HepG2 (cell line): ENCODE measurements around the gene VPS13D. TPM values are rescaled to one million over a fixed set of nuclear protein-coding genes. Genes with fewer than 3 reads are reported as not detected.

Source experiments
- ATAC-seq: fragments of 200-7000 bp; cut with Tn5 transposase; 3 replicates; pipeline ENCODE4 v1.9.1; 2020; ENCODE audit warnings: mild to moderate bottlenecking, moderate library complexity
- BruUV-seq: library from RNA; stranded (reverse); fragments of 400-500 nt; replicated peaks from 2 replicates; lab custom pipeline; 2021; lab: Mats Ljungman, UMichigan
- CTCF ChIA-PET: fragments of 300-600 bp; formaldehyde crosslinking; extraction: SDS; loops from one replicate; lab custom pipeline; 2021; ENCODE audit warnings: low total read pairs, inconsistent platforms, low intra/inter-chr PET ratio; lab: Yijun Ruan, JAX
- POLR2A ChIA-PET: fragments of 350-600 bp; sonication (Branson Sonifier 250); formaldehyde crosslinking; loops from one replicate; lab custom pipeline; 2020; ENCODE audit warnings: antibody characterized with exemption, inconsistent platforms; lab: Yijun Ruan, JAX
- DNase-seq: peaks from one replicate; pipeline ENCODE4 v3.0.0-alpha.2; 2015; ENCODE audit warnings: low spot score
- FAIRE-seq: peaks from 3 replicates; lab custom pipeline; 2011; peaks lifted over from hg19 to GRCh38; lab: Jason Lieb, UNC
- H2AFZ ChIP-seq: one replicate; pipeline ENCODE4 v1.6.1; 2011; ENCODE audit warnings: low read length, inconsistent platforms
- H3K27ac ChIP-seq: fragments of 300-600 bp; 3 replicates; pipeline ENCODE4 v1.8.0; 2011; ENCODE audit warnings: mixed run types, mild to moderate bottlenecking, mixed read lengths, low read length, inconsistent platforms; ENCODE audit not compliant: insufficient read depth; ENCODE audit errors: extremely low read length
- H3K27me3 ChIP-seq, 2 experiments: fragments of 200-600 bp in 1 of 2; 2 replicates in 1 of 2; 3 replicates in 1 of 2; pipeline versions ENCODE4 v1.6.0 to v1.8.0; 2011; ENCODE audit warnings: low read length in 2 of 2, mild to moderate bottlenecking in 2 of 2, moderate library complexity in 2 of 2, inconsistent platforms in 1 of 2; ENCODE audit not compliant: insufficient read depth in 2 of 2, control insufficient read depth in 1 of 2
- H3K36me3 ChIP-seq, 2 experiments: fragments of 200-600 bp in 1 of 2; replicated peaks in 1 of 2; 2 replicates in 1 of 2; 3 replicates in 1 of 2; pipeline versions ENCODE4 v1.5.1 to v1.8.0; 2011; ENCODE audit warnings: low read length in 2 of 2, inconsistent platforms in 1 of 2; ENCODE audit not compliant: insufficient read depth in 2 of 2, control insufficient read depth in 1 of 2
- H3K4me1 ChIP-seq: 2 replicates; pipeline ENCODE4 v1.5.1; 2012; ENCODE audit warnings: low read length, inconsistent platforms; ENCODE audit not compliant: insufficient read depth
- H3K4me2 ChIP-seq: 2 replicates; pipeline ENCODE4 v1.6.0; 2011; ENCODE audit warnings: low read depth, low read length, inconsistent platforms
- H3K4me3 ChIP-seq, 3 experiments: fragments of 200-600 bp in 1 of 3; sonication (generic), shearing (Covaris generic) in 1 of 3; replicated peaks in 1 of 3; 2 replicates each; pipeline ENCODE4 v1.5.1; 2011 to 2016; ENCODE audit warnings: low read length in 3 of 3, inconsistent platforms in 2 of 3, low read depth in 2 of 3, mild to moderate bottlenecking in 2 of 3, control low read depth in 1 of 3, mixed read lengths in 1 of 3; ENCODE audit not compliant: insufficient read depth in 1 of 3
- H3K79me2 ChIP-seq: one replicate; pipeline ENCODE4 v1.6.1; 2011; ENCODE audit warnings: low read length, inconsistent platforms; ENCODE audit not compliant: insufficient read depth
- H3K9ac ChIP-seq: 2 replicates; pipeline ENCODE4 v1.6.0; 2011; ENCODE audit warnings: mild to moderate bottlenecking, low read depth, low read length, inconsistent platforms; ENCODE audit not compliant: insufficient read depth
- H3K9me3 ChIP-seq: 2 replicates; pipeline ENCODE4 v1.5.1; 2012; ENCODE audit warnings: mild to moderate bottlenecking, low read length
- H4K20me1 ChIP-seq: 2 replicates; pipeline ENCODE4 v1.6.0; 2011; ENCODE audit warnings: inconsistent platforms, mild to moderate bottlenecking, low read length, moderate library complexity; ENCODE audit not compliant: insufficient read depth
- CSRNP2 ChIP-seq: sonication (generic); formaldehyde crosslinking; conservative IDR thresholded peaks from 2 replicates; pipeline ENCODE4 v1.8.0; 2022; ENCODE audit warnings: low read depth, missing genetic modification reagents
- FOSL2 ChIP-seq: sonication (generic); formaldehyde crosslinking; IDR thresholded peaks from 2 replicates; pipeline ENCODE4 v1.4.0; 2020; ENCODE audit warnings: missing genetic modification reagents
- KMT2A ChIP-seq: sonication (generic); formaldehyde crosslinking; IDR thresholded peaks from 2 replicates; pipeline ENCODE4 v1.4.0; 2020; ENCODE audit warnings: missing genetic modification reagents
- MTA3 ChIP-seq: sonication (generic); formaldehyde crosslinking; IDR thresholded peaks from 2 replicates; pipeline ENCODE4 v1.4.0; 2020; ENCODE audit warnings: missing genetic modification reagents
- SAP130 ChIP-seq: IDR thresholded peaks from 2 replicates; pipeline ENCODE4 v1.6.1; 2016; ENCODE audit warnings: low read depth
- SYNCRIP ChIP-seq: fragments of 200-400 bp; formaldehyde crosslinking; IDR thresholded peaks from 2 replicates; pipeline ENCODE4 v1.6.1; 2018; ENCODE audit warnings: mild to moderate bottlenecking, low read depth, low read length; ENCODE audit not compliant: insufficient read depth
- ZFP36L2 ChIP-seq: sonication (generic); formaldehyde crosslinking; IDR thresholded peaks from 2 replicates; pipeline ENCODE4 v1.4.0; 2020; ENCODE audit warnings: missing genetic modification reagents
- ZNF207 ChIP-seq: fragments of 450-650 bp; IDR thresholded peaks from 2 replicates; pipeline ENCODE4 v1.6.1; 2016; ENCODE audit warnings: antibody characterized with exemption, borderline replicate concordance
- ZNF570 ChIP-seq: sonication (generic); formaldehyde crosslinking; IDR thresholded peaks from 2 replicates; pipeline ENCODE4 v1.4.0; 2020; ENCODE audit warnings: mild to moderate bottlenecking, missing genetic modification reagents, borderline replicate concordance
- ZNF737 ChIP-seq: sonication (generic); formaldehyde crosslinking; IDR thresholded peaks from 2 replicates; pipeline ENCODE4 v1.5.0; 2020; ENCODE audit warnings: missing genetic modification reagents, mild to moderate bottlenecking, borderline replicate concordance
- ZNF777 ChIP-seq: sonication (generic); formaldehyde crosslinking; IDR thresholded peaks from 2 replicates; pipeline ENCODE4 v1.4.0; 2020; ENCODE audit warnings: missing genetic modification reagents
- WGBS: methylation state at CpG from one replicate; pipeline ENCODE4 v1.1.6; 2017; ENCODE audit warnings: low lambda C conversion rate; 5-methylcytosine and 5-hydroxymethylcytosine counted together
- in situ Hi-C: cut with HindIII; loops from 2 replicates; pipeline ENCODE4 v1.10.0; 2017; ENCODE audit warnings: low pct_unique_long_range_greater_than_20kb; ENCODE audit not compliant: extremely low pct_ligation_motif_present
- intact Hi-C: fragments of 100-400 bp; cut with micrococcal nuclease; formaldehyde crosslinking; loops from one replicate; pipeline ENCODE4 v1.10.0; 2022; ENCODE audit not compliant: unreplicated experiment
- polyA plus RNA-seq, 8 experiments: library from polyadenylated mRNA; depleted of rRNA in 3 of 8; stranded (reverse) in 7 of 8; unstranded in 1 of 8; fragments of >200 nt; fragmentation: Illumina TruSeq in 4 of 8; extraction: Trizol in 4 of 8; gene quantifications; 2 replicates each; pipeline versions ENCODE4 v1.2.1 to v1.2.3, GENCODE V29; 2011 to 2016; ENCODE audit warnings: low read depth in 4 of 8, missing spikeins in 1 of 8, mixed read lengths in 1 of 8; ENCODE audit not compliant: insufficient read depth in 1 of 8
- total RNA-seq, 5 experiments: library from RNA; depleted of rRNA; stranded (reverse); fragments of >200 nt; fragmentation: Illumina TruSeq; extraction: Trizol; gene quantifications; 2 replicates each; pipeline ENCODE4 v1.2.3, GENCODE V29; 2016; ENCODE audit warnings: low read depth in 1 of 5

The VPS13D gene
- total and polyA plus RNA-seq, 2 of the 13 experiments (the other 11 are each of a cell fraction or from before 2014, with no cell fraction given) = 8.6 to 13.9 TPM

GRCh38 chr1:12515234-12515633 lies 285.4 kb downstream of the VPS13D start (continued):
- no peak for TF ChIP-seq ZNF207
- no peak for TF ChIP-seq ZNF777
- no peak for TF ChIP-seq SYNCRIP

- no peak for DNase-seq
- Histone ChIP-seq H3K4me2 (no peak overlapping the region), H3K27ac (no peak overlapping the region), H3K36me3 (no peaks in the 10 kb centered on the region), H3K79me2 (no peaks in the 10 kb centered on the region)
- WGBS = 94% methylated on average over 13 of the region's 13 CpGs
- CTCF ChIA-PET = no interaction called here
- no peak for TF ChIP-seq SAP130 (CRISPR knock-in tag)
- no peak for TF ChIP-seq FOSL2
- no peak for TF ChIP-seq ZNF570 (CRISPR knock-in tag)
- no peak for TF ChIP-seq MTA3
- TF ChIP-seq, all 625 proteins: peak for 0
- Histone ChIP-seq H3K27me3 (no peaks in the 10 kb centered on the region), H3K9me3 (no peaks in the 10 kb centered on the region), H3K4me3 (no peak overlapping the region), H3K4me1 (peaks cover 10% of the 10 kb centered on the region), H4K20me1 (no peaks in the 10 kb centered on the region), H3K9ac (no peak overlapping the region), H2AFZ (no peak overlapping the region)
- no peak for FAIRE-seq
- intact Hi-C loops = no loop called here
- no TSS peak for BruUV-seq
- POLR2A ChIA-PET = no interaction called here
- in situ Hi-C loops = no loop called here
- no peak for ATAC-seq
Observed at GRCh38 chr1:12516741-12517140, 286.9 kb downstream of the VPS13D start.

- ATAC-seq = no peak
- CTCF ChIA-PET = no interaction called here
Observed at GRCh38 chr1:12518931-12519692, 289.3 kb downstream of the VPS13D start.

More at GRCh38 chr1:12518931-12519692, 289.3 kb downstream of the VPS13D start:
- DNase-seq = no peak
- Histone ChIP-seq H3K4me1 (peaks cover 24% of the 10 kb centered on the region), H3K36me3 (no peaks in the 10 kb centered on the region), H3K4me3 (no peak overlapping the region), H3K4me2 (no peak overlapping the region), H3K9me3 (no peaks in the 10 kb centered on the region), H3K9ac (no peak overlapping the region), H3K27me3 (no peaks in the 10 kb centered on the region), H3K79me2 (no peaks in the 10 kb centered on the region), H4K20me1 (no peaks in the 10 kb centered on the region), H2AFZ (no peak overlapping the region), H3K27ac (no peak overlapping the region)
- BruUV-seq = no TSS peak
- POLR2A ChIA-PET = interaction anchor here (1.3 to 1.5 kb wide), 2 partner anchors 9 to 100 kb away, joined by 3 to 6 read pairs; no protein-coding TSS in a partner anchor
- no peak for FAIRE-seq
- in situ Hi-C loops = no loop called here
- 86% methylated on average over 21 of the region's 21 CpGs for WGBS
- intact Hi-C loops = no loop called here
- no peak for TF ChIP-seq CSRNP2 (CRISPR knock-in tag)
- no peak for TF ChIP-seq ZNF737 (CRISPR knock-in tag)
- TF ChIP-seq KMT2A = no peak
- no peak for TF ChIP-seq ZFP36L2 (CRISPR knock-in tag)
